SKM-1 treated with dmso at 0.1 percent for 144 hours (cell line): Measurements from ENCODE around the gene SYF2.
"Not testable (repeated sequence)": the region's sequence is repeated elsewhere in the genome, so short reads cannot be mapped to it uniquely, and the experiment has no call there.

Source experiments
- DNase-seq: peaks from one replicate; lab custom pipeline; 2025; ENCODE audit not compliant: unreplicated experiment; lab: John Stamatoyannopoulos, UW

Gene SYF2

GRCh38 chr1:25208092-25208491 is 24.2 kb downstream of the SYF2 start:
- no peak for DNase-seq

GRCh38 chr1:25206201-25206600 is 26.1 kb downstream of the SYF2 start:
- DNase-seq = no peak

GRCh38 chr1:25205786-25206185 is 26.5 kb downstream of the SYF2 start:
- no peak for DNase-seq

- DNase-seq = peak; percentile 27
Measured at GRCh38 chr1:25204797-25205480, 27.4 kb downstream of the SYF2 start.

GRCh38 chr1:25201006-25201405 is 31.3 kb downstream of the SYF2 start:
- no peak for DNase-seq

DNA sequence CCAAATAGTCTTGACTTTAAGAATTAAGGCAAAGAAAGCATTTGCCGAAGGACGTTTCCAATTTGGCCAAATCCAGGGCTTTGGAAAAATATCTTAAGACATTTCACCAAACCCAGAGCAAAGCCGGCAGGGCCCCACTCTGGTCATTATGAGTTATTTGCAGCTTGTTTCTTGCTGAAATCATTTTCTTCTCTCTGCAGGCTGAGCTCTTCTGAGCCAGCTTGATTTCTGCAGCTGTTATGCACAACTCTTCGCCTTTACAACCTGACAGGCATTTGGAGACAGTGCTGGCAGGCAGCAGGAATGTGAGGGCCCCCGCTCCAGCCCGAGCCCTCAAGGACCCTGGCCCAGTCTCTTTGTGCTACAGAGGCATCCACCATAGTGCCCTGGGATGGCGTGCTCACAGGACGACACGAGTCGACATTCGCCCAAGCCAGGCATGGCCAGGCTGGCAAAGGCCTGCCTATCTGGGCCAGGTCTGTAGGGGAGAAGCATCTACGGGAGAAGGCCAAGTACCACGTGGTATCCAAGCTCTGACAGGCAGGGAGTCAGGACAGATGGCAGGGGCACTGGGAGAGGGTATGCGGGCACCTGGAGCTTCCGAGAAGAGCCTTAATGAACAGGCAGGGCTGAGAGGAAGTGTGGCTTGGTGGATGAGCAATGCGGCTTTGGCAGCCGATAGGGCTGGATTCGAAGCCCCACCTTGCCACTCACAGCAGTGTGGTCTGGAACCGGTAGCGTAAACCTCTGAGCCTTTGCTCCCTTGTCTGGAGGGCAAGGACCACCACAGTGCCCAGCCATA is 32.3 kb downstream of the SYF2 start:
- DNase-seq = no peak

DNA sequence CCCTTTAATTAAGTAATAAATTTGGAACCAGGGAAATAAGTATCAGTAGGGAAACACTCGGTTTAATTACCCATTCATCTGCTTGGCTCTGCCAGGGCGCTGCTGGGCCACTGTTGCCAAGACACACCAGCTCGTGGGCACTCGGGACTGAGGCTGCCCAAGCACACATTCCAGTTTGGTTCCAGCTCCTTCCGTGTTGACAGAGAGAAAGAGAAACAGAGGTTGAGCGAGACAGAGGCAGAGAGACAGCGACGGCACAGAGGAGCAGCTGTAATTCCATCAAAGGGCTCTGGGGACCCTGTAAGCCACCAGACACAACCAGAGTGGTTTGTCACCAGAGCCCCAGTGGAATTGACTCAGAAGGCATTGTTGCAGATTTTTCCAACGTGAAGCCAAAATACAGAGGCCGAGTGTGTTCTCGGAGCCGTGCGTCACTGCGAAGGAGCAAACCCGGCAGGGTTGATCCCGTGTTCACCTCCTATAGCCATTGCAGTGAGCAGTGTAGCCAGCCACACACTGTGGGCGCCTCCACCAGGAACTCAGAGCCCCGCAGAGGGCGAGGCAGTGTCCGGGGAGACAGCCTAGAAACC is 33.5 kb downstream of the SYF2 start:
- no peak for DNase-seq

- no peak for DNase-seq
Measured at GRCh38 chr1:25197982-25198662, 34.2 kb downstream of the SYF2 start.

DNA sequence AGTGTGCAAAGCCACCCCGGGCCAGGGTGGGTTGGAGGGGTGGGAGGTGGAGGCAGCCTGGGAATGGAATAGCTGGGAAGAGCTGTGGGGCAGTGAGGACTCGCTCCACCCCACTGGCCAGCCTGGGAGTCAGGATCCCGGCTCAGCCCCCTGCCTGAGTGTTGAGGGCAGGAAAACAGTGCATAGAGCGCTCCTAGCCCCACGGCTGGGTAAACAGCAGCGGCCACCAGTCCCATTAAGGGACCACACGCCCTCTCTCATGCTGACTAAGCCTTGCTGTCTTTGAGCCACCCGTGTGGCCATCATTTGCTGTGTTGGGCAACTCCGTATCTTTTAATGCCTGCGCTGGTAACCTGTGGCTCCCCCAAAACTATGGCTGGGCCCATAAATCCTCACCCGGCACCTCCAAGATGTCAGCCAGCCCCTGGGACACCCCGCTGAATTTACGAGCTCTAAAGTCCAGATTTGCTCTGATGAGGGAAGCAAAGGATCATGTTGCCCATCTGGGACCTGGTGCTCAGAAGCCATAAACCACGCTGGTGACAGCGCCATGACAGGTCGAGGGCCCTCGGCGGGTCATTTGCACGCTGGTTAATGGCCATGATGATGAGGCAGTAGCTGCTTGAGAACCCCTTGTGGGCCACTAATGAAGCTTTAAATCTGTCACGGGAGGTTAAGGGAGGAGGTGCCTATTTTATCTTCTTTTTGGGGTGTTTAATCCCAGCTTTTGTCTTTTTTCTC is 34.9 kb downstream of the SYF2 start:
- DNase-seq = no peak

DNA sequence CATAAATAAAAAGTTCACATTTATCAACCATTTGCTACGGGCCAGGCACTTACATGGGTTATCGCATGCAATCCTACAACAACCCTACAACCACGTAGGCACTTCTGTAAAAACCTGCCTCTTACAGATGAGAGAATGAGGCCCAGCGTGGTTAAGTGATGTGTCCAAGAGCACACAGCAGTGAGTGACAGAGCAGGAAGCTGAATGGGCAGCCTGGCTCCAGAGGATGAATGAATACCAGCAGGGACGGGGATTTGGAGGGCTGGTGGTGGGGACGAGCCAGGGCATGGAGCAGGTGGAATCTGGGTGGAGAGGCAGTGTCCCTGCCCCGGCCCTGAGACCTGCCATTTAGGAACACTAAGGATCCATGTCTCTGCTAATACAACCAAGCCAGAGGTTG is 35.5 kb downstream of the SYF2 start:
- DNase-seq = no peak

DNA sequence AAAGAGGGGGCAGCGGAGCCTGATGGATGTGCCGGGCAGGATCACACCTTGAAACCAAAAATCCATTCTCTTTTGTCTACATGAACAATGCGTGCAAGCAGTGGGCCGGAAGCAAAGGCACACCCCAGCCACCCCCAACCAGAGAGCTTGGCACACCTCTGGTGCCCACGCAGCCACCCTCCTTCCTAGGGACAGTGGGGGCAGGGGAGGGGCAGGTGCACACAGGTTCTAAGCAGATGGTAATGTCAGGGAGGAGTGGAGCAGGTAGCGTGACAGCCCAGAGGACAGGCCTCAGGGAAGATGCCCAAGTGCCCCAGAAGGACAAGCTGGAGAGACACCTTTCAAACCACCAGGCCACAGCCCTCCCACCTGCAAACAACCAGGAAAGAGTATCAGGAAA is 36.5 kb downstream of the SYF2 start:
- no peak for DNase-seq

DNA sequence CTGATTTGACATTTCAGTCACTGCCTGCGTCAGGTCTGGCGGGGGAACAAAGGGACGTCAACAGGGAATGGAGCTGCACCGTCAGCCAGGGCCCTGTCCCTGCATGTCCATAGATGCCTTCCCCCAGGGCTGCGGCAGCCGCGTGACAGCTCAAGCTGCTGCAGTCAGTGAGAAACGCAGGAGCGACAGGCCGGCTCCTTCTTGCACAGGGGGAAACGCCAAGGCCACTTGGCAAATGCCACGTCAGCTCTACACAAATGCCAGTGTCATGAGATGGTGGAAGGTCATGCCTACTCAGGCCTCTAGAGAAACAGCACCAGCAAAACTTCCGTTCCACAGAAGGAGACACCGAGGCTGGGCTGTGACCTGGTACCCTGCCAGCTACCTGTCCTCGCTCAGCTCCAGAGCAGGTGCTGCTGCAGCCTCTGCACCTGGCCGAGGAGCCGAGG is 37.7 kb downstream of the SYF2 start:
- DNase-seq = no peak

- DNase-seq = no peak
Measured at GRCh38 chr1:25194054-25194453, 38.2 kb downstream of the SYF2 start.

- DNase-seq = no peak
Measured at GRCh38 chr1:25193229-25193628, 39.1 kb downstream of the SYF2 start.

GRCh38 chr1:25192154-25192553 is 40.1 kb downstream of the SYF2 start:
- no peak for DNase-seq

GRCh38 chr1:25190260-25190659 is 42.0 kb downstream of the SYF2 start:
- no peak for DNase-seq

- DNase-seq = not testable (repeated sequence)
Measured at GRCh38 chr1:25187904-25188303, 44.4 kb downstream of the SYF2 start.

DNA sequence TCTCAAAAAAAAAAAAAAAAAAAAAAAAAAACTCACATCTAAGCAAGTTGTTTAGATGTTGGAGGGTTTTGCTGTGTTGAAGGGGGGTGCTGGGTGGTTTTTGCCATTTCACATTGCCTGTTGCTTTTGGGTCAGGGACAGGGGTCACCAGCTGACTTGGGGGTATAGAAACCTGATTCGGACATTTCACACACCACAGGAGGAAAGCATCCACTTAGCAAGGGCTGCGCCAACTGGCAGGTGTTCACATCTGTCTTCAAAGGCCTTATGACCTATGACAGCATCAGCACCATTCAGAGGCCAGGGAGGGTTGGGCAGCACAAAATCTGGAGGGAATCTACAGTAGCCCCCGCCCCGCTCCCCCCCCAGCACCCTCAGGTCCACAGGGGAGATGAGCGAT is 45.2 kb downstream of the SYF2 start:
- DNase-seq = no peak

DNA sequence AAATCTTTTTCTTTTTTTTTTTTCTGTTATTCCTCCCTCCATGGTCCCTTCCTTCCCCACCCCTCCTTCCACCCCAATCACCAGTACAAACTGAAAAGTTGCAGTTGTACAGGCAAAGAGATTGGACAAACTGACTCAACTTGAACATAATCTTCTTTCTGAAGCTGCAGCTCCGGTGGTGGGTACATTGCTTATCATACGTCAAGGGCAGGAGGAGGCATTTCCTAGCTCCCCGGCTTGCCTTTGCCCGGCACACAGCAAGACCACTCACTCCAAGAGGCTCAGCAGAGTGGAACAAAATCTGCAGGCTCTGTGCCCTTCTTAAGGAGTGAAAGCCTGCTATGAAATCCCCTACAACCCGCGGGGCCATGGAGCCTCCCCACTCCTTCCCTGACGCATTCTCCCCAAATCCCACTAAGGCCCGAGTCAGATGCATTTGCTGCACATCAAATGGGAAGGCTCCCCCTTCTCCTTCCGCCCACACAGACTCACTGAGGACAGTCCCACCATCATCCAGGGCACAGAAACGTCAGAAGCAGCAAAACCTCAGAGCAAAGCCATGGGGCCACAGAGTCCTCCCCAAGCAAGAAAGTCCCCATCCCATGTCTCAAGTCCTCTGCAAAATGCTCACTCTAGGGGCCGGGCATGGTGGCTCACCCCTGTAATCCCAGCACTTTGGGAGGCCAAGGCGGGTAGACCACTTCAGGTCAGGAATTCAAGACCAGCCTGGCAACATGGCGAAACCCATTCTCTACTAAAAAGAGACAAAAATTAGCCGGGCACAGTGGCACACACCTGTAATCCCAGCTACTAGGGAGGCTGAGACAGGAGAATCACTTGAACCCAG is 45.9 kb downstream of the SYF2 start:
- DNase-seq = no peak
